Left cardiac atrium (tissue), 4 donors: ENCODE measurements around the gene SMAD1. TPM values are rescaled to one million over a fixed set of nuclear protein-coding genes. Genes with fewer than 3 reads are reported as not detected.
"Not testable (repeated sequence)": the region's sequence is repeated elsewhere in the genome, so short reads cannot be mapped to it uniquely, and the experiment has no call there.

Experiments used
- ATAC-seq, 2 donors: fragments of 200-7000 bp; cut with Tn5 transposase; one replicate each; pipeline ENCODE4 v1.9.1; 2020; ENCODE audit warnings: mild to moderate bottlenecking in 2 of 2, moderate library complexity in 2 of 2
- DNase-seq: peaks from one replicate; pipeline ENCODE4 v3.0.0-alpha.2; 2020
- intact Hi-C, 2 donors: fragments of 100-400 bp; cut with DNase I; formaldehyde crosslinking; loops; one replicate each; pipeline versions ENCODE4 v1.14.1 to v1.15.1; 2022 to 2023
- total RNA-seq, 2 donors: library from RNA; stranded (reverse); fragmentation: NEBNext Ultra II Directional; extraction: Animal tissue kit (Norgen Biotek cat#: 25700); gene quantifications; one replicate each; pipeline ENCODE4 v1.2.1, GENCODE V29; 2021
- donor health status: DM: no; HTN: yes; CAD: no.
- donor health status: DM: no; HTN: yes; CAD: no; lungs with severe emphysema.
- donor health status: DM: yes; HTN: yes; CAD: no.
- donor health status: Dilated cardiomyopathy.

SMAD1 gene
- total RNA-seq, 2 donors from 2014 or later = 9.8 to 10.6 TPM

DNA sequence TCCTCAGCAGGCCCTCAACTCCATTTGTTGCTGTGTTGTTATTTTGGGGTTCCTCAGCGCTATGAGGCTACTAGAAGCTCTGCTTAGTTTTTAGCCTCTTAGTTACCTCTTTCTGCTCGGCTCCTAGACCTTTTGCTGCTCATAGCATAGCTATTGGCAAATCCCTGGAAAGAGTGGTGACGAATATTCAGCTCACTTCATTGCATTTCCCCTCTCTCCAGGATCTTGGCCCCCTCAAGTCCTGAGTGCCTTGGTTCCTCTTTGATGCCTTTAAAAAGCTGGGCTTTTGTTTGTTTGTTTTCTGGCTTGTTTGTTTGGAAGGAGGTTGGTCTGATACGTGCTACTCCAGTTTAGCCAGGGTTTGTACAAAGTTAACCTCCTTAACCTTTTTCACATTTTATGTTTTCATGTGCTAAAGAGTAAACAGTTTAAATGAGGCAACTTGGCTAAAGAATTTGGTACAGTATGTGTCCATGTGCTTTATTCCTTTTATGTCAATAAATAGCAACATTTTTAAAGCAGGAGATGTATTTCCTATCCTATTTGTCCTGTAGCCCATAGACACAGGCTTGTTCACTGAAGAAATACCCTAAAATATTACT, 31.5 kb downstream of the SMAD1 start:
- ATAC-seq (no peak), DNase-seq (no peak)
- intact Hi-C loops = no loop called here

DNA sequence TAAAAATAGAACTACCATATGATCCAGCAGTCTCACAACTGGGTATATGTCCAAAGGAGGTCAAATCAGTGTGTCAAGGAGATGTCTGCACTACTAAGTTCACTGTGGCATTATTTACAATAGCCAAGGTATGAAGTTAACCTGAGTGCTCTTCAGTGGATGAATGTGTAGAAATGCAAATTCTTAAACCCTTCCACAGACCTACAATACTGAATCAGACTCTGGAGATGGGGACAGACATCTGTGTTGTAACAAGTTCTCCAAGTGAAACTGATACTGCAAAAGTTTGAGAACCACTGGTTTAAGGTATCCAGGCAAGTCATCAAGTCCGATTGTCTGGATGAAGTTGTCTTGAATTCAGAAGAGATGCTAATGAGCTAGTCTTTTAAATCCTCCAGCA, 38.5 kb downstream of the SMAD1 start:
- DNase-seq = no peak
- ATAC-seq = no peak
- intact Hi-C loops = no loop called here

DNA sequence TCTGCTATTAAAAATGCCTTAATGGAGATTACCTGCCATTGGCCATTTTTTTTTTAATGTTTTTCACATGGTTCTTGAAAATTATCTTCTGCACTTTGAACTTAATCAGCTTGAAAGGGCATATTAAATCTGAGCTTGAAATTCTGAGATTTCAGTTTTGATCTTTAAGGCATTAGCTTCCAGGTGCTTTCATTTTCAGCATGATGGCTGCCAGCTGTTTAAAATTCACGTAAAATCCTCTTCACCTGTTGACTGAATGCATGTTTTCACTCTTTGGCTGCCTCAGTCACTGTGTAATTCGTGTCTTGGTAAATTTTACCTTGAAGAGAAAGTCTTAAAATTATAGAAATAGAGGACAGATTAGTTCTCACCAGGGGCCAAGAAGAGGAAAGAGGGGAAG, 39.6 kb downstream of the SMAD1 start:
- ATAC-seq (no peak), DNase-seq (no peak)

DNA sequence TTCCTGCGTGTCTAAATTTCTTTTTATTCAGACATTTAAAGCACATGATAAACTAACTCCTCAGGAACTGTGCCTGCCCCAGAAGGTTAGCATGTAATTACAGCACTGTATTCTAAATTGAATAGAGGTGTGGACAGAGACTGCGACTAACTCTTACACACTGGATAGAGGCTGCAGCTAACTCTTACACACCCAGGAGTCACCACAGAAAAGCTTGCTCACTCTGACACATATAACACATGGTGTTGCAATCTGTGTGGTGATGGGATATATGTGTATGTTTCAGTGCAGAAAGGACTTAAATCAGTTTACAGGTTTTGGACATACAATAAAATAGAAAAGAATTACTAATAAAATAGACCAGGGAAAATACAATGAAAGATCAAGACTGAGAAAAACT, 41.5 kb downstream of the SMAD1 start:
- no peak for ATAC-seq
- DNase-seq = no peak
- intact Hi-C loops = no loop called here

More for the DNA sequence above, 39.6 kb downstream of the SMAD1 start:
- intact Hi-C loops = no loop called here

DNA sequence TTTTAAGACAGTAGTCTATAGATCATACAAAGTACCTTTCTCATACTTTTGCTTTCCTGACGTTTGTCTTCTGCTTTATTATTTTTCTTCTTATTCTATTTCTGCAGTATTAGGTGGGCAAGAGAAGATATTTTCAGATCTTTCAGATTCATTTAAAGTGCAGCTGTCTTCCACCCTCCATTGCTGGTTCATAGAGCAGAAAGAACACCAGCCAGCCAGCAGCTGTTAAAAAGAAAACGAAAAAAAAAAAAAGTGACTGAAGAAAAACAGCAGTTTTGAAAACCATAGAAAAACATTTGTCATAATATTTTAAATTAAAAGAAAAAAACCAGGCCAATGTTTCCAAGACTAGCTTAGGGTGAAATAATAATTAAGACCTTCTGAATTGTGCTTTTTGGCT, 42.9 kb downstream of the SMAD1 start:
- intact Hi-C loops = no loop called here
- peak in 1 of 2 donors; percentile 48 for ATAC-seq
- DNase-seq = no peak

DNA sequence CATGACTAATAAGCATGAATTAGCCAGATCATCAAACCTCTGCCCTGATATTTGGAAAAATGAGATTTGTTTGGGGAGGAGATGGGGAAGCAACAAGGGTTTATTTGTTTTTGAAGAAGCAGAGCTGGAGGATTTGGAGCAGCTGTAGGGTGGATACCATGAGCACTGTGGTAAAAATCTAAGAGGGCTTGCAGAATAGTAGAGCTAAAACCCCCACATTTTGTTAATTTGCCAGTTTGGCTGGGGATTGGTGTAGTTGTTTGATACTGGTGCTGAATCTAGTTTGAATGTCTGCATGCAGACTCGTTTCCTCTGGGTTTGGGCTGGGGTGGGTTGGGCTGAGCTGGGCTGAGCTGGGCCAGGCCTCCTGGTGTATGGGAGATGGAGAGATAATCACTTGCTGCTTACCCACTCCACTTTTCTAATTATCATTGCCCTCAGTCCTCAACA, 43.7 kb downstream of the SMAD1 start:
- ATAC-seq = peak; percentile 15 to 78
- intact Hi-C loops = no loop called here

DNA sequence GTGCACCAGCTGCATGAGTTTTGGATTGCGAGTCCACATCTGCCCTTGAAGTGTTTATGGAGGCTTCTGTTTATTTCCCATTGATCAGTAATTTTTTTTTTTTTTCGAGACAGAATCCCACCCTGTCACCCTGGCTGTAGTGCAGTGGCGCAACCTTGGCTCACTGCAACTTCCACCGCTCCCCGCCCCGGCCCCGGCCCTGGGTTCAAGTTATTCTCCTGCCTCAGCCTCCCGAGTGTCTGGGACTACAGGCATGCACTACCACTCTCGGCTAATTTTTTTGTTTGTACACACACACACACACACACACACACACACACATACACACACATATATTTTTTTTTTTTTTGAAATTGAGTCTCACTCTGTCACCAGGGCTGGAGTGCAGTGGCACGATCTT, 46.1 kb downstream of the SMAD1 start:
- ATAC-seq (no peak), DNase-seq (no peak)
- intact Hi-C loops = no loop called here

More for the DNA sequence above, 43.7 kb downstream of the SMAD1 start:
- no peak for DNase-seq

DNA sequence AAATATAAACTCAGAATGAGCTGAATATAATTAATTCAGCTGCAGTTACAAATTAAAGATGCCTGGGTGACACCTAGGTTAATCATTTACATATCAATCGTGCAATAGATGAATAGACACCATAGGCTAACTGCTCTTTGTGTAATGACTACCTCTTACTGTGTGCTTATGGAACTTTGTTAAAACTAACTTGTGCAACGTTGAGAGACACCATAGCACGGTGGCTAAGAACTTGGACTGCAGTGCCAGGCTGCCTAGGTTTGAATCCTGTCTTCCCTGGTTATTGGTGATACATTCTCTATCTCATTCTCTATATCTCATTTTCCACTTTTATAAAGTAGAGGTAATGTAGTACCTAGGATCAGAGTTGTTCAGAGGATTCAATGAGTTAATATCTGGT, 46.9 kb downstream of the SMAD1 start:
- no peak for ATAC-seq
- intact Hi-C loops = no loop called here
- no peak for DNase-seq

DNA sequence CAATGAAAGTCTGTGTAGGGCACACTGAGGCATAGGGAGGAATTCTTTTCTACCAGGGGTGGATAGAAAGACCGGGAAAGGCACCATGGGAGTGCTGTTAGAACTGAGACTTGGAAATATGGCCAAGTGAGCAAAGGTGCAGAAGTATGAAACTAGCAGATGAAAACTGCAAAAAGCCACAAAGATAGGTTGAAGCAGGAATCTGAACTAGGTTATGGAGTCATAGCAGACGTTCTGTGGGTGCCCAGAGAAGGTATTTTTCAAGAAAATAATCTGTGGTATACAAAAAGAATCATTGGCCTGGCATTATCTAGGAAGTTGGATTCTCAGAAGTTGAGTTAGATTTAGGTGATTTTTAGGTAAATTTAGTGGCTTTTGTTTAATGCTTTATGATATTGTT, 48.5 kb downstream of the SMAD1 start:
- no peak for DNase-seq
- intact Hi-C loops = no loop called here
- no peak for ATAC-seq

DNA sequence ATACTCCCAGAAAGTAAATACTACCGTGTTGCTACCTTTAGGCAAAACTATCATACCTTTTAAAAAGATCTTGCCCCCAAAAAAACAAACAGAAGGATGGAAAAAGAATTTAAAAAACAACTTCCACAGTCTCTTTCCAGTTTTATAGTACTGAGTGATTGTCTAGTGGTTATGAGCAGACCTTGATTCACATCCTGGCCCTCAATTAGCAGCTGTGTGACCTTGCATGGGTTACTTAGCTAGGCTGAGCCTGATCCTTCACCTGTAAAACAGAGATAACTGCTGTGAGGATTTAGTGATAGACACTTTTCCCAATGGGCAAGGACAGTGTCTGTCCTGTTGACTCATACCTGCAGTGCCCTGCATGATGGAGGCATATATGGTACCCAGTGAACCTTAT, 49.0 kb downstream of the SMAD1 start:
- intact Hi-C loops = no loop called here
- ATAC-seq = no peak

DNA sequence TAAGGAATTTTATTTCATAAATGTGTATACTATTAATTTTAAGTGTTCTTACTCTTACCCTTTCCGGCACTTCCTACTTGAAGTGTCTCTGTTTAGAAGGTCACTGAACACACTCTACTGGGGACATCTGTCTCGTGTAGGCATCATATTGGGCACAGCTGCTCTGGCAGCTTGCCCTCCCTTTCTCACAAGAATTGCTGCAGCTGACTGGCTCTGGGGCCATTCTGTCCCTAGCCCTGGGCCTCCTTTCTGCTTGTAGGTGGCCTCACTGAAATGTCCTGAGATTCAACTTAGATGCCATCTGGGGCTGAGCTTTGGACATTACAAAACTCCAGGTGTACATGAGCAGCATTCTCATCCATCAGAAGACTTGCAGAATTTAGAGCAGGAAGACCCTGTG, 49.6 kb downstream of the SMAD1 start:
- no peak for DNase-seq
- ATAC-seq = peak; percentile 44 to 55
- intact Hi-C loops = no loop called here

More for the DNA sequence above, 49.0 kb downstream of the SMAD1 start:
- no peak for DNase-seq

DNA sequence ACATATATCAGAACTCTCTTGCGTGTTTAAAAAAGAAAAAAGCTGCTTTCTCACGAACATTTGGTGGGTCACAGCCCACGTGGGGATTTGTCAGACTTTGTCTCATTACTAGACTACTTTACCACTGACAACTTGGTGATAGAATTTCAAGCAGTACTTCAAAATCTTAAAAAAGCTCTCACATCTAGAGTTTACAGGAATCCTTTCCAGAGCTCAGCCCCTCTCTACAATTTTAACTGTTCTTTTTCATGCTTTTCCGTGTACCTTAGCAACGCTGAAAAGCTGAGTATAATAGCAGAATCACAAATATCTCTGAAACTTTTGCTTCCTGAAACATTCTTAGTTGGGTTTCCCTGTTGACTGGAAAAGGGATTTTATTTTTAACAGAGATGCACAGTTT, 50.2 kb downstream of the SMAD1 start:
- DNase-seq (no peak), ATAC-seq (no peak)
- intact Hi-C loops = no loop called here

DNA sequence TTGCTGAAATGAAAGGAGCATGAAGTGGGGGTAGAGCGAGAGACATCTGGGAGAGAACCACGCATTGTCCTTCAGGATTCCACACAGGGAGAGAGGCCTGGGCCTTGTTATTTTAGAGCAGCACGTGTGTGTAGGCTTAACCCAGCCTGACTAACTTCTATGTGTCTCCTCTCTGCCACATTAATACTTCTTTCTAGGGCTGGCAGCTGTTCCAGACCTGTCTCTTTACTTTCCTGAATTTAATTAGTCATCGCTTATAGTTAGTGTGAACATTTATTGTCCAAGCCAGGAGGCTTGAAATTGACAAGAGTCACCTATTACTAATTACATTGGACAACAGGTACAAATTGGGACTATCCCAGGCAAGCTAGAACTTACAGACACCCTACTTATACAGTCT, 51.3 kb downstream of the SMAD1 start:
- no peak for ATAC-seq
- intact Hi-C loops = no loop called here
- DNase-seq = no peak

DNA sequence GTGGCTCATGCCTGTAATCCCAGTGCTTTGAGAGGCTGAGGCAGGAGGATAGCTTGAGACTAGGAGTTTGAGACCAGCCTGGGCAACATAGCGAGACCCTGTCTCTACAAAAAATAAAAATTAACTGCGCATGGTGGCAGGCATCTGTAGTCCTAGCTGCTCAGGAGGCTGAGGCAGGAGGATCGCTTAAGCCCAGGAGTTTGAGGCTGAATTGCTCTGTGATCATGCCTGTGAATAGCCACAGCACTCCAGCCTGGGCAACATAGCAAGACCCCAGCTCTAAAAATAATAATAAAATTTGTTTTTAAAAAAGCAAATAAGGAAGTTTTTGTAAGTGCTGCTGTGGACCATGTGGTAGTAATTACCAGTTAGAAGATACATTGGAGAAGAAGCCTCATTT, 51.8 kb downstream of the SMAD1 start:
- ATAC-seq, intact Hi-C loops, DNase-seq: not testable (repeated sequence)

DNA sequence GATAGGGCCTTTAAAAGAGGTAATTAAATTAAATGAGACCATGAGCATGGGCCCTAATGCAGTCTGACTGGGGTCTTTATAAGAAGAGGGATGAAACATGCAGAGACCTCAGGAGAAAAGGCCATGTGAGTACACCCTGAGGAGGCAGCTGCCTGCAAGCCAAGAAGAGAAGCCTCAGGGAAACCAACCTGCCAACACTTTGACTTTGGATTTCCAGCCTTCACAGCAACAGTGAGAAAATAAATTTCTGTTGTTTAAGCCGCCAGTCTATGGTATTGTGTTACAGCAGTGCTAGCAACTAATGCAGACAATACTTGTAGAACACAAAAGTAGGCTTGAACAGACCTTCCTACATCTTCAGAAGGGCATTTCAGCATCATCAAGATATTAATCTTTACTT, 52.3 kb downstream of the SMAD1 start:
- ATAC-seq (no peak), DNase-seq (no peak)
- intact Hi-C loops = no loop called here

DNA sequence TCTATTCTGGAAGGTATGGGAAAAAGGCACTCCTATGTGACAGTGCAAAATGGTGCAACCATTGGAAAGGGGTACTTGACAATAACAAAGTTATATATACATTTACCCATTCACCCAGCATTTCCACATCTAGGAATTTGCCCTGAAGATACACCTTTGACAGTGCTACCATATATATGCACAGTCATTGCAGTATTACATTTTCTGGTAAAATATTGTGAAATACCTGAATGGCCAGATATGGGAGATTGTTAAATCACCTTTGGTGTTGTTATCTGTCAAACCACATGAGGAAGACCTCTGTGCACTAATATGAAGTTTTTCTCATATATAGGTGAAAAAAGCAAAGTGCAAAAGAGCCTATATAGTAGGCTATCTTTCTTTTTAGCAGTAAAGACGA, 53.5 kb downstream of the SMAD1 start:
- DNase-seq (no peak), ATAC-seq (no peak)
- intact Hi-C loops = no loop called here

DNA sequence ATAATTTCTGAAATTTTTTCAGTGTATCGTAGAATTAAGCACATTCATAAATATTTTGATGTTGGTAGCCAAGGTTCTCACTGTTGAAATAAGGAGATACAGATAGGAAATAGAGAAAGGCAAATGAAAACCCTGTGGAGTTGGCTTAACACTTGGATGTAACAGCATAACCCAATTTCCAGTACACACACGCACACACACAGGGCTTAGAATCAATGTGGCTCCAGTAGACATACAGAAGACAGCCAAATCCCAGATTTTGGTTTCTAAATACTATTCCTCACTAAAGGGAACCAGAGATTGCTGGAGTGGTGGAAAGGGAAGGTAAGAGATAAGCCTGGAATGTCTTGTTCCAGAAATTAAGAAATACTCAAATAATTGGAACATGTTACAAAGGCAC, 54.4 kb downstream of the SMAD1 start:
- ATAC-seq (peak in 1 of 2 donors; percentile 32), DNase-seq (no peak)
- intact Hi-C loops = no loop called here

DNA sequence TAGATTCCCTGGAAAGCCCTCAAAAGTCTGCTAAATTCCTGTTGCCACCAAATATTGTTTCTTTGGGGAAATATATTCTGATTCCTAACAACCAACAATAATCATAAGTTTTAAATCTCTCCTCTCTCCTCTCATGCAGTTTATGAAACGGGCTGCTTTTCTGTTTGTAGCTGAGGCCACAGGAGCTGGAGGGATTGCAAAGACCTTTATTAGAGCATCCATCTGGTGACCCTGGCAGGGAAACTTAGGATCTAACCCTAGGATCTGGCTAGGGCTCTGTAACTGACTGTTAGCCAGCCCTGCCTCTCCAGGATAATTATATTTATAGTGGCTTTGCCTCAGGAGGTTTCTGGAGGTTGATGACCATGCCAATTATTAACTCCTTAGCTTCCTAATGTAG, 56.9 kb downstream of the SMAD1 start:
- DNase-seq = no peak
- ATAC-seq = no peak
- intact Hi-C loops = no loop called here

DNA sequence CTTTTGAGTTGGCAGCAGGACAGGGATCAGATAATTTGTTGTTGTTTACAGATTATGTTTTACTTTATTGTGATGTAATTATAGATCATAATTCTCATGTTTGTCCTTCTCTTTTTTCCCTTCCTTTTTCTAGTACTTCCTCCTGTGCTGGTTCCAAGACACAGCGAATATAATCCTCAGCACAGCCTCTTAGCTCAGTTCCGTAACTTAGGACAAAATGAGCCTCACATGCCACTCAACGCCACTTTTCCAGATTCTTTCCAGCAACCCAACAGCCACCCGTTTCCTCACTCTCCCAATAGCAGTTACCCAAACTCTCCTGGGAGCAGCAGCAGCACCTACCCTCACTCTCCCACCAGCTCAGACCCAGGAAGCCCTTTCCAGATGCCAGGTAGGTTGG, 58.0 kb downstream of the SMAD1 start:
- intact Hi-C loops = no loop called here
- DNase-seq (no peak), ATAC-seq (no peak)

DNA sequence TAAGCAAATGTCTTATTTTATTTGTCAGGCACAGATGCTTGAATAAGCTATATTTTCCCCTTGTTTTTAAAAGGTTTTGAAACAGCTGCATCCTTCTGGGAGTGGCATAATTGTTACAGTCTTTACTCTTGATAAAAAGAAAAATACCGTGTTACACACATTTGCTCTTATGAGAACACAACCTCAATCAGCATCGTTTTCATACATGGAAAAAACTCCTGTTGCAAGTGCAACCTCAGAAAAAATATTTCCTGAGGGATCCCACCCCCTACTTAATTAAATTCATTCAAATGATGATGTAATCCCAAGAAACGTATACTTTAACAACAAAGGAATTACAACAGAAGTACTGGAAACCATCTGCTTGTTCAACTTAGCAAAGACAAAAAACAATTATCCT, 58.6 kb downstream of the SMAD1 start:
- ATAC-seq (no peak), DNase-seq (no peak)
- intact Hi-C loops = no loop called here

DNA sequence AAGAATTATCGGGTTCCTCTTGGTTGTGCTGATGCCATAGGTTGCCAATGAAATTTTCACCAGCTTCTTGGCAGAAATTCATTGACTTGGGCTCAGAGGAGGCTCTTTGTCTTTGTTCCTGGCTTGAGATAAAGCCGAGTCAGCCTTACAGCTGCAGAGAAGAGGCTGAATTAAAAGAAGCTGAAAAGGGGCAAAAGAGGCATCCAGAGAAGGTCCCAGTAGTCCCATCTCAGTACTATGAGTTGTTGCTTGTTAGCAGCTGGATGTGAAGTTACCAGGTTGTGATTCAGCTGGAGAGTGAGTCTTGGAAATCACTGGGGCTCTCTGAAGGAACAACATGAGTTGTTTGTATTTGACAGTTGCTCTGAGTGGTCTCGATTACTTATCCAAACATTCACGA, 59.7 kb downstream of the SMAD1 start:
- DNase-seq (no peak), ATAC-seq (peak in 1 of 2 donors; percentile 35)
- intact Hi-C loops = no loop called here

DNA sequence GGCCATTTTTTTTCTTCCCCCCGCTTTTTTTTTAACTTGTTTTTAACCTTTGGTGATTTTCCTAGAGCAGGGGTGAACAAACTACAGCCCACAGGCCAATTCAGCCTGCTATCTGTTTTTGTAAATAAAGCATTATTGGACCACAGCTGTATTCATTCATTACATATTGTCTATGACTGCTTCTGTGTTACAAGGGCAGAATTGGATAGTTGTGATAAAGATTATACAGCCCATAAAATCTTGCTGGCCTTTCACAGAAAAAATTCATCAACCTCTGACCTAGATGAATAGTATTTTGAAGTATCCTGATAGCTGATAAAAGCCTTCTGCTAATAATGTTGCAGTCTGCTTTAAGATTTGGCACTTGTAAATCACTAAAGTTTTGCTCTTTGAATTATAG, 63.4 kb downstream of the SMAD1 start:
- intact Hi-C loops = no loop called here
- peak in 1 of 2 donors; percentile 68 for ATAC-seq
- DNase-seq = no peak
